ENCODE results near the gene PAIP2B.

GRCh38 chr2:71226965-71227560 is at the start of gene PAIP2B:
- TF ChIP-seq, protein P1, sequence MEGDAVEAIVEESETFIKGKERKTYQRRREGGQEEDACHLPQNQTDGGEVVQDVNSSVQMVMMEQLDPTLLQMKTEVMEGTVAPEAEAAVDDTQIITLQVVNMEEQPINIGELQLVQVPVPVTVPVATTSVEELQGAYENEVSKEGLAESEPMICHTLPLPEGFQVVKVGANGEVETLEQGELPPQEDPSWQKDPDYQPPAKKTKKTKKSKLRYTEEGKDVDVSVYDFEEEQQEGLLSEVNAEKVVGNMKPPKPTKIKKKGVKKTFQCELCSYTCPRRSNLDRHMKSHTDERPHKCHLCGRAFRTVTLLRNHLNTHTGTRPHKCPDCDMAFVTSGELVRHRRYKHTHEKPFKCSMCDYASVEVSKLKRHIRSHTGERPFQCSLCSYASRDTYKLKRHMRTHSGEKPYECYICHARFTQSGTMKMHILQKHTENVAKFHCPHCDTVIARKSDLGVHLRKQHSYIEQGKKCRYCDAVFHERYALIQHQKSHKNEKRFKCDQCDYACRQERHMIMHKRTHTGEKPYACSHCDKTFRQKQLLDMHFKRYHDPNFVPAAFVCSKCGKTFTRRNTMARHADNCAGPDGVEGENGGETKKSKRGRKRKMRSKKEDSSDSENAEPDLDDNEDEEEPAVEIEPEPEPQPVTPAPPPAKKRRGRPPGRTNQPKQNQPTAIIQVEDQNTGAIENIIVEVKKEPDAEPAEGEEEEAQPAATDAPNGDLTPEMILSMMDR (IDR thresholded peaks at IDR 0.05; ENCODE audit: low read depth, low read length, poor library complexity, severe bottlenecking): no peak
- no peak for TF ChIP-seq EZH2phosphoT487 (IDR thresholded peaks at IDR 0.05; ENCODE audit: borderline replicate concordance, low read length)

Measured in DOHH2 (cell line).